CD4-positive, alpha-beta T cell treated with Interleukin-12 subunit alpha and Interleukin-12 subunit beta, for 1 hour (primary cell): ENCODE measurements around the gene COL20A1.
A peak's percentile ranks its signal among the peaks of the same experiment; 100 is the strongest.

Source experiments
- DNase-seq: peaks from one replicate; pipeline ENCODE4 v3.0.0-alpha.2; 2020

The COL20A1 gene

DNA sequence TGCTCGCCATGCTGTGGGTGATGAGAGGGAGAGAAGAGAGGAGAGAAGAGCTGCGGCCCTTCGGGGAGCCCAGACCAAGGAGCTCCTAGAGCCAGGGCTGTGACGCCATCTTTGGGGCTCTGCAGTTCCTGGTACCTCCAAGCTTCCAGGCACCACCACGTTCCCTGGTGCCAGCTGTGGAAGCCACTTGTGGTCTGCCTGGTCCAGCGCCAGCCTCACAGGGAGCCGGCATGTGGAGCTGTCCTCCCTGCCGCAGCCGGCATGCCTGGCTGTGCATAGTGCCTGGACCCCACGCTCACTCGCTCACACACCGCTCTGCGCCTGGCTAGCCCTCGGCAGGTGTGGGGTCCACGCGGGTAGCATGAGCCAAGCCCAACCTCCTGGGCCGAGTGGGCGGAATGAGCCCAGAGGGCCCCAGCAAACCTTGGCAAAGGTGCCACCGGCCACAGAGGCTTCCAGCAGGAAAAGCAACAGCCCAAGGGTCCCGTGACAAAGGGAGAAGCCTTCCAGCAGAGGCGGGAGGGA is 87.4 kb downstream of the COL20A1 start:
- DNase-seq, result no peak

DNA sequence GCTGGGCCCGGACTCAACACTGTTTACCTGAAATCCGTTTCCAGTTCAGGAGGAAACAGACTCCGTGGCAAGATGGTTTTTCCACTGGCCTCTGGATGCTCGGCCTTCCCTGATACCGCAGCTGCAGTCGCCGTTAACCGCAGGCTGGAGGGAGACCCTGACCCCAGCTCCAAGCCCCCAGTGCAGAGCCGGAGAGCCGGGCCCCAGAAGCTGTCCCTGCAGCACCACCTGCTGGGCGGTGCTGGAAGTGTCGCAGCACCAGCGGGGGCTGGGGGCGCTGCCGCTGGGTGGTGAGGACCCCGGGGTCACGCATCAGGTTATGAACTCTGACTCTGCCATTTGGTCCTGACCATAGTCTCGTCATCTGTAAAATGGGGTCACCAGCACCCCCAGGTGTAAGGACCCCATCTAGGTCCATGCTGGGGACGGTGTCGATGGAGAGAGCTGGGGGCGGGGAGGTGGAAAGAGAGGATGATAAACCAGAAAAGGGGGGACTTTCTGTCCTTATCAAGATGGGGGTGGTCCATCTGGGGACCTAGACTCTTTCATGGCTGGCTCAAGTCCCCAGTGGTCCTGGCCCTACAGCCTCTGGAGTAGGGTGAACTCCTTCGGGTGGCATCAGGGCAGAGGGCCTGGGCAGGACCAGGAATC is 88.9 kb downstream of the COL20A1 start:
- DNase-seq, result peak; percentile 24

- no peak for DNase-seq
Measured at GRCh38 chr20:63382551-63383300, 89.7 kb downstream of the COL20A1 start.

- no peak for DNase-seq
Measured at GRCh38 chr20:63383556-63383955, 90.6 kb downstream of the COL20A1 start.

- DNase-seq, result no peak
Measured at GRCh38 chr20:63384336-63384735, 91.3 kb downstream of the COL20A1 start.
